ENCODE results near the gene CD82.

DNA sequence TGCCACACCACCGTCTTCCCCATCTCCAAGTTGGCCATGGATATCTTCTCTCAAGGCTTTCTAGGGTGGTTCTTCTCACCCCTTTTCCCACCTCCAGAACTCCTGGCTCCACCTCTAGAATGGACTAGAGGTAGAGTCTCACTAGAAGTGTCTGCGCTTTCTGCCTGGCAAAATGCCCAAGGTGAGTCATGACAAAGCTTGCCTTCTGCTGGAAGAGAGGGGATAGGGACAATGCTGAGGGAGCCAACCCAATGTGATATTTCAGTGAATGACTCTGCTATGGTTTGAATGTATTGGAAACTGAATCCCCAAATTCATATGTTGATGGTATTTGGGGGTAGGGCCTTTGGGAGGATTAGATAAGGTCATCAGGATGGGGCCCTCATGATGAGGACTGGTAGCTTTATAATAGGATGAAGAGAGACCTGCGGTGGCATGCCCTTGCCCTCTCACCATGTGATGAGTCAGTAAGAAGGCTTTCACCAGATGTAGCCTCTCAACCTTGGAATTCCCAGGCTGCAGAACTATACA lies 4.1 kb upstream of the CD82 start:
- TF ChIP-seq, protein P1, sequence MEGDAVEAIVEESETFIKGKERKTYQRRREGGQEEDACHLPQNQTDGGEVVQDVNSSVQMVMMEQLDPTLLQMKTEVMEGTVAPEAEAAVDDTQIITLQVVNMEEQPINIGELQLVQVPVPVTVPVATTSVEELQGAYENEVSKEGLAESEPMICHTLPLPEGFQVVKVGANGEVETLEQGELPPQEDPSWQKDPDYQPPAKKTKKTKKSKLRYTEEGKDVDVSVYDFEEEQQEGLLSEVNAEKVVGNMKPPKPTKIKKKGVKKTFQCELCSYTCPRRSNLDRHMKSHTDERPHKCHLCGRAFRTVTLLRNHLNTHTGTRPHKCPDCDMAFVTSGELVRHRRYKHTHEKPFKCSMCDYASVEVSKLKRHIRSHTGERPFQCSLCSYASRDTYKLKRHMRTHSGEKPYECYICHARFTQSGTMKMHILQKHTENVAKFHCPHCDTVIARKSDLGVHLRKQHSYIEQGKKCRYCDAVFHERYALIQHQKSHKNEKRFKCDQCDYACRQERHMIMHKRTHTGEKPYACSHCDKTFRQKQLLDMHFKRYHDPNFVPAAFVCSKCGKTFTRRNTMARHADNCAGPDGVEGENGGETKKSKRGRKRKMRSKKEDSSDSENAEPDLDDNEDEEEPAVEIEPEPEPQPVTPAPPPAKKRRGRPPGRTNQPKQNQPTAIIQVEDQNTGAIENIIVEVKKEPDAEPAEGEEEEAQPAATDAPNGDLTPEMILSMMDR (IDR thresholded peaks at IDR 0.05) = no peak
- no peak for TF ChIP-seq POLR2A (IDR thresholded peaks at IDR 0.05)
- no peak for TF ChIP-seq EP300 (IDR thresholded peaks at IDR 0.05)
